AG09309 (cell line): ENCODE results near the gene SLC38A3.

ENCODE experiments used
- DNase-seq: peaks from one replicate; pipeline ENCODE4 v3.0.0-alpha.2; 2010; ENCODE audit warnings: low read depth
- H3K4me3 ChIP-seq: 2 replicates; pipeline ENCODE4 v1.5.1; 2011; ENCODE audit warnings: mild to moderate bottlenecking, low read depth, low read length, moderate library complexity; ENCODE audit not compliant: control insufficient read depth
- CTCF ChIP-seq: IDR thresholded peaks from 2 replicates; pipeline ENCODE4 v1.5.1; 2011; ENCODE audit warnings: mild to moderate bottlenecking, low read depth, low read length, inconsistent platforms; ENCODE audit not compliant: insufficient read depth, control insufficient read depth; ENCODE audit errors: missing control alignments

The SLC38A3 gene

GRCh38 chr3:50204804-50205412 lies at the start of gene SLC38A3:
Gene SLC38A3, plus strand, starts transcription at chr3:50205271. Its CDS starts 8,929 bp downstream, at chr3:50214200.
- peak within 1 kb of the TSS; percentile 8 for H3K4me3 ChIP-seq
- TF ChIP-seq CTCF: no peak
- DNase-seq: no peak

- DNase-seq: no peak
- H3K4me3 ChIP-seq: peak overlapping the region; percentile 31
- TF ChIP-seq CTCF: no peak
Measured at GRCh38 chr3:50155491-50155878, 49.6 kb upstream of the SLC38A3 start.

GRCh38 chr3:50155891-50156290 lies 49.2 kb upstream of the SLC38A3 start:
- no peak for TF ChIP-seq CTCF
- no peak for DNase-seq
- H3K4me3 ChIP-seq: peak overlapping the region; percentile 31

GRCh38 chr3:50156549-50157493 lies 48.2 kb upstream of the SLC38A3 start:
- no peak for TF ChIP-seq CTCF
- DNase-seq: no peak
- H3K4me3 ChIP-seq: peak overlapping the region; percentile 45

GRCh38 chr3:50157827-50158529 lies 47.1 kb upstream of the SLC38A3 start:
- no peak overlapping the region for H3K4me3 ChIP-seq
- DNase-seq: no peak
- TF ChIP-seq CTCF: no peak

- no peak for DNase-seq
- no peak for TF ChIP-seq CTCF
- H3K4me3 ChIP-seq: no peak overlapping the region
Measured at GRCh38 chr3:50158530-50159146, 46.4 kb upstream of the SLC38A3 start.
